ENCODE measurements around the gene CLDN15. TPM values are rescaled to one million over a fixed set of nuclear protein-coding genes. Genes with fewer than 3 reads are reported as not detected.

The CLDN15 gene
- total RNA-seq, 4 donors from 2014 or later = 5.1 to 6.6 (median 5.8) TPM

DNA sequence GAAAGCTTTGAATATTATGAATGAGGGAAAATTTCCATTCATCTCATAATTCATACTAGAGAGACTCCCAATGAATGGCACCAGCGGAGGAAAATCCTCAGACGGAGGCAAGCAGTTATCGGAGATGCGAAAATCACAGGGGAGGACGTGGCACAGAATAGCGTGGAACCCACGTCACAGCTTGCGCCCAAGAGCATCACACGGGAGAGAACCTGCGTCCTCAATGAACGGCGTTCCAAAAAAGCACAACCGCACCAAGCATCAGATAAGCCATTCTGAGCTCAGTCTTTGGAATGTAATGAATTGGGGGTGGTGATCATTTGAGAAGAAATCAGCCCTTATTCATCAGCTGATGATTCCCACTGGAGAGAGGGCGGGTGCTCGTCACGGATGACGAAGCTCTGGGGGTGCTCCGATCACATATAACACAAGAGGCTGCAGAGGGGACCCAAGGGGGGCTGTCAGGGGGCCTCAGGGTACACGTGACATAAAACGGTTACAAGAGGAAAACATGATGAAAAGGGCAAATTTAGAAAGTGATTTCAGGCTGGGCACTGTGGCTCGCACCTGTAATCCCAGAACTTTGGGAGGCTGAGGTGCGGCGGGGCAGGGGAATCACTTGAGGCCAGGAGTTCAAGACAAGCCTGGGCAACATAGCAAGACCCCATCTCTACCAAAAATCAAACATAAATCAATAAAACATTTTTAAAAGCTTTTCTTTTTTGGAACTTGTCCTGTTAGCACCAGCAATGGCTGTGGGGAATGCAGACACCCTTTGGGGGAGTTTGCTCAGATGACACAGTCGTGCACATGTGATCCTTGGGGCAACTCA lies 41.1 kb upstream of the CLDN15 start:
- intact Hi-C loops (cut with DNase I) = no loop called here
- TF ChIP-seq POLR2A (IDR thresholded peaks at IDR 0.05) = no peak
- TF ChIP-seq, protein P1, sequence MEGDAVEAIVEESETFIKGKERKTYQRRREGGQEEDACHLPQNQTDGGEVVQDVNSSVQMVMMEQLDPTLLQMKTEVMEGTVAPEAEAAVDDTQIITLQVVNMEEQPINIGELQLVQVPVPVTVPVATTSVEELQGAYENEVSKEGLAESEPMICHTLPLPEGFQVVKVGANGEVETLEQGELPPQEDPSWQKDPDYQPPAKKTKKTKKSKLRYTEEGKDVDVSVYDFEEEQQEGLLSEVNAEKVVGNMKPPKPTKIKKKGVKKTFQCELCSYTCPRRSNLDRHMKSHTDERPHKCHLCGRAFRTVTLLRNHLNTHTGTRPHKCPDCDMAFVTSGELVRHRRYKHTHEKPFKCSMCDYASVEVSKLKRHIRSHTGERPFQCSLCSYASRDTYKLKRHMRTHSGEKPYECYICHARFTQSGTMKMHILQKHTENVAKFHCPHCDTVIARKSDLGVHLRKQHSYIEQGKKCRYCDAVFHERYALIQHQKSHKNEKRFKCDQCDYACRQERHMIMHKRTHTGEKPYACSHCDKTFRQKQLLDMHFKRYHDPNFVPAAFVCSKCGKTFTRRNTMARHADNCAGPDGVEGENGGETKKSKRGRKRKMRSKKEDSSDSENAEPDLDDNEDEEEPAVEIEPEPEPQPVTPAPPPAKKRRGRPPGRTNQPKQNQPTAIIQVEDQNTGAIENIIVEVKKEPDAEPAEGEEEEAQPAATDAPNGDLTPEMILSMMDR (IDR thresholded peaks at IDR 0.05) = no peak
- Histone ChIP-seq H3K27me3 (no peaks in the 10 kb centered on the region), H3K4me3 (replicated peaks in 1 of 3) (no peak overlapping the region), H3K27ac (no peak overlapping the region), H3K36me3 (no peaks in the 10 kb centered on the region), H3K9me3 (no peaks in the 10 kb centered on the region), H3K4me1 (peaks cover 0 to 4% of the 10 kb centered on the region in 2 donors)
- no peak for DNase-seq
- WGBS, 2 donors = 77 to 84% methylated on average over 24 of the region's 24 CpGs

DNA sequence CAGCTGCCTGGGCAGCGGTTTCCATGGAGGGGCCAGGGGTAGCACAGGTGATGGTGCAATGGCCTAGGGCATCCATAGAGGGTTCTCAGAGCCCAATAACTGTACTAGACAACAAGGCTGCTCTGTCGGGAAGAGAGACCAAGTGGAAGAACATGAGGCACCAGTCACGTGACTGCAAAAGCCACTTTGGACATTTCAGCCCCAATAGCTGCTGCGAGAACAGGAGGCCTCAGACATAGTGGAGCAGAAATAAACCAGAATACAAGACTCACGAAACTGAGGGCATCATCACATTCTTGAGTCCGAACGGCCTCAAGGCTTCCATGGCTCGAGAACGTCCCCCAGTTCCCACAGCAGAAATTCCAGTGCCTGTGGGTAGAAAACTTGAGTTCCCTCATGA lies 39.6 kb upstream of the CLDN15 start:
- Histone ChIP-seq H3K27me3 (no peaks in the 10 kb centered on the region), H3K9me3 (no peaks in the 10 kb centered on the region), H3K36me3 (no peaks in the 10 kb centered on the region), H3K27ac (no peak overlapping the region), H3K4me3 (replicated peaks in 1 of 3) (no peak overlapping the region), H3K4me1 (no peaks in the 10 kb centered on the region)
- WGBS, 2 donors = 80% methylated on average over 8 to 9 of the region's 9 CpGs
- no peak for DNase-seq
- no peak for TF ChIP-seq POLR2A (IDR thresholded peaks at IDR 0.05)
- TF ChIP-seq, protein P1 (IDR thresholded peaks at IDR 0.05) = no peak
- intact Hi-C loops (cut with DNase I) = no loop called here

DNA sequence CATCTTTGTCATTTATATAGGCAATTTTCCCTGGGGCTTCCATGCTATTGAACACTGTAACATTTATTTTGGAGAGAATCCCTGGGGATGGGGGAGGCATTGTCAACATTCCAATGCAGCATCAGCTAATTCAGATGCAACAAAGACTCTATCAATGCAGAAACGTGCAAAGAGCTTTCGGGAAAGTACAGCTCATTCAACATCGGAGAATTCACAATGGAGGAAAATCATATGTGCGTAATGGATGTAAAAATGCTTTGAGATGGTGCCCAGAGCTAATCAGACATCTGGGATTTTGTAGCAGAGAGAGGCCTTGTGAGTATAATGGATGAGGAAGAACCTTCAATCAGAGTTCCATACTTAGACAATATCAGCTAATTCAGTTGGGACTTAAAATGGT lies 35.6 kb upstream of the CLDN15 start:
- Histone ChIP-seq H3K4me3 (replicated peaks in 1 of 3) (no peak overlapping the region), H3K27me3 (no peaks in the 10 kb centered on the region), H3K27ac (no peak overlapping the region), H3K9me3 (no peaks in the 10 kb centered on the region), H3K4me1 (no peaks in the 10 kb centered on the region), H3K36me3 (no peaks in the 10 kb centered on the region)
- DNase-seq = no peak
- 53 to 72% methylated on average over 4 of the region's 4 CpGs for WGBS, 2 donors
- intact Hi-C loops (cut with DNase I) = no loop called here
- TF ChIP-seq, protein P1 (IDR thresholded peaks at IDR 0.05) = no peak
- TF ChIP-seq POLR2A (IDR thresholded peaks at IDR 0.05) = no peak

DNA sequence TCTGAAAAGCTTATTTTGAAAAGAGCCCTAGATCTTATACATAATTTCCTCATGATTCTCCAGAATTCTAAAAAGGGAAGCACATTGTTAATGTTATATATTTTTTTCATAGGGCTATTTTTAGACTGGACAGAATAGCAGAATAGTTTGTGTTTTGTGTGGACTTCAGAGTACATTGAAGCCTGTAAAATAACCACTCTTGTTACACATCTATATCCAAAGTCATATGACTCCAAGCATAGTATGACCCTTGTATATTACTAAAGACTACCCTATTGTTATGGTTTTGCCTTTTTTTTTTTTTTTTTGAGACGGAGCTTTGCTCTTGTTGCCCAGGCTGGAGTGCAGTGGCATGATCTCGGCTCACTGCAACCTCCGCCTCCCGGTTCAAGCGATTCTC lies 33.4 kb upstream of the CLDN15 start:
- no peaks in the 10 kb centered on the region for H3K4me1 ChIP-seq
- H3K36me3 ChIP-seq = no peaks in the 10 kb centered on the region
- intact Hi-C loops (cut with DNase I) = no loop called here
- H3K4me3 ChIP-seq (replicated peaks in 1 of 3) = no peak overlapping the region
- H3K27me3 ChIP-seq = no peaks in the 10 kb centered on the region
- no peaks in the 10 kb centered on the region for H3K9me3 ChIP-seq
- DNase-seq = no peak
- no peak for TF ChIP-seq POLR2A (IDR thresholded peaks at IDR 0.05)
- TF ChIP-seq, protein P1 (IDR thresholded peaks at IDR 0.05) = no peak
- H3K27ac ChIP-seq = no peak overlapping the region
- WGBS, 2 donors = 79 to 89% methylated on average over 5 of the region's 5 CpGs

DNA sequence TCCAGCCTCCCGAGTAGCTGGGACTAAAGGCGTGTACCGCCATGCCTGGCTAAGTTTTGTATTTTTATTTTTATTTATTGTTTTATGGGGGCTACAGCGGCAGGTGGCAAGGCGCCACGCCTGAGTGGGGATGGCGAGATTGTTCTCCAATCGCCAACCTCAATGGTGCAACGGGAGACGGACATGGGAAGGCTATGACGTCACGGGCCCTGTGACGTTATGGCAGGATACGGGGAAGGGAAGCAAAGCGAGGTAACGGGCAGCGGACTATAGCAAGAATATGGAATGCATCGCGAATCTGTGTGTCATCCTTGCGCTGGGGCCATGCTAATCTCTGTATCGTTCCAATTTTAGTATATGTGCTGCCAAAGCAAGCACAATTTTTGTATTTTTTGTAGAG lies 32.1 kb upstream of the CLDN15 start:
- no peak for TF ChIP-seq POLR2A (IDR thresholded peaks at IDR 0.05)
- TF ChIP-seq, protein P1 (IDR thresholded peaks at IDR 0.05) = no peak
- Histone ChIP-seq H3K4me3 (replicated peaks in 1 of 3) (no peak overlapping the region), H3K27ac (no peak overlapping the region), H3K4me1 (no peaks in the 10 kb centered on the region), H3K9me3 (no peaks in the 10 kb centered on the region), H3K27me3 (no peaks in the 10 kb centered on the region), H3K36me3 (no peaks in the 10 kb centered on the region)
- intact Hi-C loops (cut with DNase I) = no loop called here
- DNase-seq = no peak
- 89 to 91% methylated on average over 21 of the region's 21 CpGs for WGBS, 2 donors
